GOT3 (cell line): ENCODE results near the gene TLL2.

Experiments used
- DNase-seq: peaks from one replicate; lab custom pipeline; 2025; ENCODE audit warnings: mixed read lengths; lab: John Stamatoyannopoulos, UW

TLL2 gene

GRCh38 chr10:96358851-96359540 is 154.7 kb downstream of the TLL2 start, which contains the start of gene OPALIN:
Gene OPALIN (minus strand): TSS chr10:96359002. CDS start chr10:96358896, 106 bp downstream.
- DNase-seq, result no peak

- DNase-seq, result no peak
These were observed 156.6 kb downstream of the TLL2 start for GRCh38 chr10:96357038-96357620.

GRCh38 chr10:96352582-96352981 is 161.1 kb downstream of the TLL2 start:
- no peak for DNase-seq

GRCh38 chr10:96352027-96352426 is 161.7 kb downstream of the TLL2 start:
- no peak for DNase-seq

GRCh38 chr10:96346295-96346694 is 167.4 kb downstream of the TLL2 start:
- DNase-seq, result no peak

GRCh38 chr10:96345222-96345621 is 168.5 kb downstream of the TLL2 start:
- DNase-seq, result no peak

GRCh38 chr10:96344178-96344577 is 169.5 kb downstream of the TLL2 start:
- no peak for DNase-seq

- DNase-seq, result no peak
These were observed 171.3 kb downstream of the TLL2 start for GRCh38 chr10:96342402-96342801.

GRCh38 chr10:96341219-96342182 is 172.2 kb downstream of the TLL2 start:
- DNase-seq, result no peak

GRCh38 chr10:96339956-96340904 is 173.5 kb downstream of the TLL2 start:
- no peak for DNase-seq

GRCh38 chr10:96339383-96339782 is 174.3 kb downstream of the TLL2 start:
- no peak for DNase-seq

GRCh38 chr10:96338279-96338925 is 175.3 kb downstream of the TLL2 start:
- no peak for DNase-seq

- no peak for DNase-seq
These were observed 176.6 kb downstream of the TLL2 start for GRCh38 chr10:96337106-96337505.

GRCh38 chr10:96334616-96335526 is 178.9 kb downstream of the TLL2 start:
- DNase-seq, result no peak

- no peak for DNase-seq
These were observed 180.6 kb downstream of the TLL2 start for GRCh38 chr10:96333101-96333500.

GRCh38 chr10:96327462-96327861 is 186.3 kb downstream of the TLL2 start:
- no peak for DNase-seq

- DNase-seq, result no peak
These were observed 187.9 kb downstream of the TLL2 start for GRCh38 chr10:96325719-96326373.

- no peak for DNase-seq
These were observed 189.3 kb downstream of the TLL2 start for GRCh38 chr10:96324447-96324846.

GRCh38 chr10:96322275-96322674 is 191.5 kb downstream of the TLL2 start:
- DNase-seq, result no peak
